Measurements from ENCODE around the gene PPARD.

DNA sequence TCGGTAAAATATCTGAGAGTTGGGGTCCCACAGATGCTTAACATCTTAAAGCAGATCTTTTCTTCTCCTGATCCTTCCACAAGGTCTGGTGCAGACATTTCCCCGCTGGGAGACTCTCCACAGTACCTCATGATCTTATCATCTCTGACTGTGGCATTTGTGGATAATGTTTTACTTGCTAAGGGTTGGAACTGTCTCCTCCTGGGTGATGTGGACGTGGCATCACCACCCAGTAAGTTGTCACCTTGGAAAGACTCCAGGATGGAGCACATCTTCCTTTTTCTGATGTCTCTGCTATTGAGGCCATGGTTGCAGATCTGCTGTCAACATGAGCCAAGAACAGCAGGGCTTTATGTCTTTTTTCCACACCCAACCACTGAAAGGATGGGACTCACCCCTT is 67.8 kb downstream of the PPARD start:
- TF ChIP-seq, protein P1, sequence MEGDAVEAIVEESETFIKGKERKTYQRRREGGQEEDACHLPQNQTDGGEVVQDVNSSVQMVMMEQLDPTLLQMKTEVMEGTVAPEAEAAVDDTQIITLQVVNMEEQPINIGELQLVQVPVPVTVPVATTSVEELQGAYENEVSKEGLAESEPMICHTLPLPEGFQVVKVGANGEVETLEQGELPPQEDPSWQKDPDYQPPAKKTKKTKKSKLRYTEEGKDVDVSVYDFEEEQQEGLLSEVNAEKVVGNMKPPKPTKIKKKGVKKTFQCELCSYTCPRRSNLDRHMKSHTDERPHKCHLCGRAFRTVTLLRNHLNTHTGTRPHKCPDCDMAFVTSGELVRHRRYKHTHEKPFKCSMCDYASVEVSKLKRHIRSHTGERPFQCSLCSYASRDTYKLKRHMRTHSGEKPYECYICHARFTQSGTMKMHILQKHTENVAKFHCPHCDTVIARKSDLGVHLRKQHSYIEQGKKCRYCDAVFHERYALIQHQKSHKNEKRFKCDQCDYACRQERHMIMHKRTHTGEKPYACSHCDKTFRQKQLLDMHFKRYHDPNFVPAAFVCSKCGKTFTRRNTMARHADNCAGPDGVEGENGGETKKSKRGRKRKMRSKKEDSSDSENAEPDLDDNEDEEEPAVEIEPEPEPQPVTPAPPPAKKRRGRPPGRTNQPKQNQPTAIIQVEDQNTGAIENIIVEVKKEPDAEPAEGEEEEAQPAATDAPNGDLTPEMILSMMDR (IDR thresholded peaks at IDR 0.05): no peak
- no peak for TF ChIP-seq POLR2A (IDR thresholded peaks at IDR 0.05)

Data from adrenal gland (tissue), 5 donors.